A549 (cell line): Measurements from ENCODE around the gene TAF12.

ENCODE experiments used
- CEBPB ChIP-seq, 2 experiments: fragments of >200 bp in 1 of 2; sonication (Bioruptor Twin) in 1 of 2; formaldehyde crosslinking in 1 of 2; IDR thresholded peaks; 2 replicates each; pipeline ENCODE4 v1.6.1; 2012 to 2016
- EP300 ChIP-seq, 2 experiments: fragments of >200 bp; sonication (Bioruptor Twin); formaldehyde crosslinking; IDR thresholded peaks; 2 replicates in 1 of 2; 3 replicates in 1 of 2; pipeline ENCODE4 v1.6.1; 2016 to 2017
- MYC ChIP-seq: IDR thresholded peaks from 2 replicates; pipeline ENCODE4 v1.6.1; 2012; ENCODE audit warnings: mild to moderate bottlenecking, inconsistent platforms, low read length, improper control_type of control experiment, borderline replicate concordance
- POLR2A ChIP-seq: IDR thresholded peaks from 2 replicates; pipeline ENCODE4 v1.6.1; 2012; ENCODE audit warnings: mild to moderate bottlenecking, low read length
- RFX5 ChIP-seq: fragments of 450-650 bp; IDR thresholded peaks from 2 replicates; pipeline ENCODE4 v1.7.1; 2014; ENCODE audit warnings: antibody characterized with exemption, mild to moderate bottlenecking, moderate library complexity
- ZNF302 ChIP-seq: fragments of 250-450 bp; sonication (Bioruptor Pico); IDR thresholded peaks from 2 replicates; pipeline ENCODE4 v1.9.0; 2021; ENCODE audit warnings: inconsistent platforms, mild to moderate bottlenecking, moderate library complexity
- TF ChIP-seq, protein P1 (sequence below): fragments of >200 bp; sonication (Bioruptor Twin); formaldehyde crosslinking; IDR thresholded peaks from 3 replicates; pipeline ENCODE4 v1.5.1; 2016

DNA sequence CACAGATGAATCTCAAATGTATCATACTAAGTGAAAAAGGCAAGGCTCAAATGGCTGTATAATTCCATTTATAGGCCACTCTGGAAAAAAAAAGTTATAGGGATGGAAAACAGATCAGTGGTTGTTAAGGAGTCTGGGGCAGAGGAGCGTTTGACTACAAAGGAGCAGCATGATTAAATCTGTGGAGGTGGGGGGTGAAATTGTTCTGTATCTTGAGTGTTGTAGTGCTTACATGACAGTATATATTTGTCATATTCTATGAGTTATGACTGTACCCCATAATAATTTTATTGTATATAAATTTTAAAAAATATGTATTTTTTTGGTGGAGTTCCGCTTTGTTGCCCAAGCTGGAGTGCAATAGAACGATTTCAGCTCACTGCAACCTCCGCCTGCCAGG, 10.3 kb downstream of the TAF12 start:
- TF ChIP-seq POLR2A (no peak), ZNF302 (CRISPR knock-in tag) (no peak), CEBPB (IDR thresholded peaks at IDR 0.05) (no peak), EP300 (IDR thresholded peaks at IDR 0.05) (no peak), RFX5 (no peak), MYC (no peak)
- TF ChIP-seq, protein P1, sequence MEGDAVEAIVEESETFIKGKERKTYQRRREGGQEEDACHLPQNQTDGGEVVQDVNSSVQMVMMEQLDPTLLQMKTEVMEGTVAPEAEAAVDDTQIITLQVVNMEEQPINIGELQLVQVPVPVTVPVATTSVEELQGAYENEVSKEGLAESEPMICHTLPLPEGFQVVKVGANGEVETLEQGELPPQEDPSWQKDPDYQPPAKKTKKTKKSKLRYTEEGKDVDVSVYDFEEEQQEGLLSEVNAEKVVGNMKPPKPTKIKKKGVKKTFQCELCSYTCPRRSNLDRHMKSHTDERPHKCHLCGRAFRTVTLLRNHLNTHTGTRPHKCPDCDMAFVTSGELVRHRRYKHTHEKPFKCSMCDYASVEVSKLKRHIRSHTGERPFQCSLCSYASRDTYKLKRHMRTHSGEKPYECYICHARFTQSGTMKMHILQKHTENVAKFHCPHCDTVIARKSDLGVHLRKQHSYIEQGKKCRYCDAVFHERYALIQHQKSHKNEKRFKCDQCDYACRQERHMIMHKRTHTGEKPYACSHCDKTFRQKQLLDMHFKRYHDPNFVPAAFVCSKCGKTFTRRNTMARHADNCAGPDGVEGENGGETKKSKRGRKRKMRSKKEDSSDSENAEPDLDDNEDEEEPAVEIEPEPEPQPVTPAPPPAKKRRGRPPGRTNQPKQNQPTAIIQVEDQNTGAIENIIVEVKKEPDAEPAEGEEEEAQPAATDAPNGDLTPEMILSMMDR = no peak
